NCI-H748 treated with DMSO at 0.1 percent for 48 hours (cell line): ENCODE measurements around the gene ZBTB40.

Experiments used
- DNase-seq: peaks from one replicate; lab custom pipeline; 2025; lab: John Stamatoyannopoulos, UW

Gene ZBTB40

DNA sequence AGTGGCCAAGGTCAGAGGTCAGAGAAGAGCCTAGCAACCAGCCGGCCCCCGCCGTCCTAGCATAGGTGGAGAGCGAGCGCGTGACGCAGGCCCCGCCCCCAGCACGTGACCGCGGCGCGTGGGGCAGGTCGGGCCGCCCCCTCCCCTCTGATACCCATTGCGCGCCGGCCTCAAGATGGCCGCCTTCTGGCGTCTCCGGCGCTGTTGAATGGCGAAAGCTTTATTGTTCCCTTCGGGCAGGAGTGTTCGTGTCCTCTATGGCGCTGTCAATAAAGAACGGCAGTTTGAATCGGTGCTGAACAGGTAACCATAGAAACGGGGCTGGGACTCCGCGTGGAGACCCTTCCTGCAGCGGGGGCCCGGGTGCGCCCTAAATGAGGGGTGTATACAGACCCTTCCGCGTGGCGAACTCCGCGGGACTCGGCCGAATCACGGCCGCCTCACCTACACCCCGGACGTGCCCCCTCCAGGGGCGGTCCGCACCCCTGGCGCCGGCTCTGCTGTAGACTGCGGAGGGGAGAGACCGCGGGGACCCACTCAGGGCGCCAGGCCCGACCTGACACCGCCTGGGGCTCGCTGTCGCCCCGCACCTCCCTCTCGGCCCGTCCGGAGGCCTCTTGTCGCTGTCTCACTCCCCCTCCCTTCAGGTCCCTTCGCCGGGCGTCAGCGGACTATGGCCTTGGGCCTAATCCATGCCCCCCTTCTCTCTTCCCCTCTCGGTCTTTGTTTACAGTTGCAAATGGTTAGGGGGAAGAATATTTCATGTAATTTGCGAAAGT, at the start of gene ZBTB40:
Gene ZBTB40 (plus strand): TSS at position 150 of the 779 bp plus-strand sequence. CDS start 38,098 bp downstream, outside the sequence.
- DNase-seq, result peak; percentile 81

- no peak for DNase-seq
Observed at GRCh38 chr1:22402356-22403053, 49.1 kb upstream of the ZBTB40 start.

GRCh38 chr1:22404486-22404885, 47.2 kb upstream of the ZBTB40 start:
- no peak for DNase-seq

- DNase-seq, result no peak
Observed at GRCh38 chr1:22406722-22407495, 44.7 kb upstream of the ZBTB40 start.

- DNase-seq, result no peak
Observed at GRCh38 chr1:22408230-22408629, 43.4 kb upstream of the ZBTB40 start.

GRCh38 chr1:22410401-22410800, 41.2 kb upstream of the ZBTB40 start:
- DNase-seq, result no peak

DNA sequence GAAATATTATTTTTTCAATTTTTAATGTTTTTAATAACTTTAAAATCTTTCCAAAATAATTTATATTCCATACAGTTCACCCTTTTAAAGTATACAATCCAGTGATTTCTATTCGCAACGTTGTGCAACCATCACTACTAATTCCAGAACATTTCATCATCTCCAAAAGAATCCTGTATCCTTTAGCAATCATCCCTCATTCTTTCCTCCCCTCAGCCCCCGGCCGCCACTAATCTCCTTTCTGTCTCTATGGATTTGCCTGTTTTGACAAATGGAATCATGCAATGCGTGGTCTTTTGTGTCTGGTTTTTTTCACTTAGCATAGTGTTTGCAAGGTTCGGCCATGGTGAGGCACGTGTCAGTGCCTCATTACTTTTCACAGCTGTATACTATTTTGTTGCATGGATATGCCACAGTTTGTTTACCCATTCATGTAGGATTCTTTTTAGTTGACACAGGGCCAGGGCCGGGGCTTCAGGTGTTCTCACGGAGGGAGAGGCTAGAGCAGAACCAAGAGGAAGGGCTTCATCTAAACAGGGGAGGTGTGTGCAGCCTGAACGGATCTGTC, 40.6 kb upstream of the ZBTB40 start:
- DNase-seq, result no peak

- no peak for DNase-seq
Observed at GRCh38 chr1:22411589-22411988, 40.1 kb upstream of the ZBTB40 start.

- no peak for DNase-seq
Observed at GRCh38 chr1:22412932-22413727, 38.5 kb upstream of the ZBTB40 start.

DNA sequence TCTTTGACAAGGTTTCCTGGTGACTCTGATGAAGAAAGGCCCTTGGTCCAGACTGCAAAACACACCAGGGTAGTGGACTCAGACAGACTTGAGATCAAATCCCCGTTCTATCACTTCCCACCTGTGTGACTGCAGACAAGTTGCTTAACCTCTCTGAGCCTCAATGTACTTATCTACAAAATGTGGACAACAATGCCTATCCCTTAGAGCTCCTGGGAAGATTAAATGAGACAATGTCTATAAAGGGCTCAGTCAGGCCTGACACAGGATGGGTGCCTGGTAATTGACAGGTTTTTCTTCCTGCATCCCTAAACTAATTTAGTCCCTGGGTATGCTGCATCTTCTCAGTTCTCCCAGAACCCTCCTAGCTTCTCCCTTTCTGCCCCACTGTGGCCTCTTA, 37.9 kb upstream of the ZBTB40 start:
- DNase-seq, result peak; percentile 21

GRCh38 chr1:22414244-22414751, 37.4 kb upstream of the ZBTB40 start:
- DNase-seq, result peak; percentile 79

DNA sequence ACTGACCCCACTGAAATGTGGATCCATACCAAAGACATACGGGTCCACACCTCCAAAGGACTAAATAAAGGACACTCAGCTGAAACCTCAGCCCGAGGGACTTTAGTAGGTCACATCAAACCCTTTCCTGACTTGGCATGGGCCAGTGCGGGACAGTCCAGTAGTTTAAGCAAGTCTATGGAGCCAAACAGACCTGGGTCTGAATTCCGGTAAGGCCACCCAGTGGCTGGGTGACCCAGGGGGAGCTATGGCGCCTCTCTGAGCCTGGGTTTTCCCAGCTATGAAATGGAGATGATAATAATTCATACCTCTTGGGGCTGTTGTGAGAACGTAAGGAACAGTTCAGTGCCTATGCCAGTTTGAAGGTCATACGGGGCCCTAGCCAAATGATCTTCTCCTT, 36.2 kb upstream of the ZBTB40 start:
- DNase-seq, result no peak

DNA sequence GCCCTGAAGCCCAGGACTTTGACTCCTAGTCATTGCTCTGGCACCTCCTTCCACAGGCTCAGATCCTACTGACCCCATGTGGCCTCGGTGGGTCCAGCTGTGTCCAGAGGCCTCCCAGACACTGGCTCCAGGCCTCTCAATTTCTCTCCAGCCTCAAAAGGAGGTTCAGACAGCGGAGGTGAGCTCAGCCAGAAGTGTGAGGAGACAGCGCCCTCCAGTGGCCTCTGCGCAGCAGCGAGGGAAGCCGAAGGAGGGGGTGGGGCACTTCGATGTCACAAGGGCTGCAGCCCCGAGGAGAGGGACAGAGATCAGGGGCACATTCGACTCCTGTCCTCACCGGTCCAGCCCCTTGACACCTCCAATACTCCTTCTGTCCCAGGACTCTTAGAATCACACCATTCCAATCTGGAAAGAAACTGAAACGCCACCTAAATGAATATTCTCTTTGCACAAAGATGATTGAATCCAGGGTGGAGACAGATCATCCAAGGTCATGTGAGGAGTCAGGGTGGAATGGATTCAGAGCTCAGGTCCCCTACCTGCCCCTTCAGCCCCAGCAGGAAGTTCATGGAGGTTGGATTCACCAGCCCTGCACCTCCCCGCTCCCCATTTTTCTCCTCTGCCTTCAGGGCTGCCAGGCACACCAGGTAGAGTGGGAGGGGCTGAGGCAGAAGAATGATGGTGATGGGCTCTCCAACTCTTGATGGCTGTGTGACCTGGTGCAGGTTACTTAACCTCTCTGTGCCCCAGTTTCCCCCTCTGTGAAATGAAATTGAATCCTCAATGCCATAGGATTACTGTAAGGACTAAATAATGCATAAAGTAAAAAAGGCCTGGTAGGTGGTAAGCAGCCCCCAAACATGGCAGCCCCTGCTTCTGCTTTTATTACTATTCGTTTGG, 34.8 kb upstream of the ZBTB40 start:
- peak; percentile 51 for DNase-seq

DNA sequence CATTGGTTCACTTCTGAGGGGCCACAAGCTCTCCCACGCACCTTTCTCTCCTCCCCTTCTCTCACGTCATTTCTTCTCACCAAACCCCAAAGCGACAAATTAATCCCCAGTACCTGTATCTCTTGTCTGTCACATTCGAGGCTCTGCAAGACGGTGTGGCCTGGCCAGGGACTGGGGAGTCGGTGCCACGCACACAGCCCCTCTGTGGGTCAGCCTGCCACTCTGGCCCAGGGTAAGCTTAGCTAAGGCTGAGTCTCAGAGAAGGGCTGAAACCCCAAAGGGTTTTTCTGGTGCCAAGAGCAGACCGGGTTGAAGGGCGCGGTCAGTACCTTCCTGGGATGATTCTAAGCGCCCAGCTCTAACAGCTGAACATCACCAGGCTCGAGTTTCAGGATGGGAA, 34.2 kb upstream of the ZBTB40 start:
- DNase-seq, result no peak

DNA sequence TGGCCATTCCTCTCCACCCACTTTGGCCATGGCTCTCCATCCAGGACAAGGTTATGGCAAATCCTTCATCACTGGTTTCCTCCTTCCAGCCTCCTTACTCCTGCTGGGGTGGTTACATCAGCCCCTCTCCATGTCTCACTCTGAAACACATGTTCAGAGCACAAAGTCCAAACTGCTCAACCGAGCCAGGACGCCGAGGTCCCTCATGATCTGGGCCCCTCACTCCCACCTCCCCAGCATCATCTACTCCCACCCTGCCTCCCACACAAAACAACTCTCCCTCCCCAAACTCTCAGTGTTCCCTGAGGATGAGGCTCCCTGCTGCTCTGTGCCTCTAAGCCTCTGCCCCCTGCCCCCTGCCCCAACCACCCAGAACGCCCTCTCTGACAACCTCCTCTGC, 33.3 kb upstream of the ZBTB40 start:
- DNase-seq, result no peak

- no peak for DNase-seq
Observed at GRCh38 chr1:22418933-22419382, 32.7 kb upstream of the ZBTB40 start.

DNA sequence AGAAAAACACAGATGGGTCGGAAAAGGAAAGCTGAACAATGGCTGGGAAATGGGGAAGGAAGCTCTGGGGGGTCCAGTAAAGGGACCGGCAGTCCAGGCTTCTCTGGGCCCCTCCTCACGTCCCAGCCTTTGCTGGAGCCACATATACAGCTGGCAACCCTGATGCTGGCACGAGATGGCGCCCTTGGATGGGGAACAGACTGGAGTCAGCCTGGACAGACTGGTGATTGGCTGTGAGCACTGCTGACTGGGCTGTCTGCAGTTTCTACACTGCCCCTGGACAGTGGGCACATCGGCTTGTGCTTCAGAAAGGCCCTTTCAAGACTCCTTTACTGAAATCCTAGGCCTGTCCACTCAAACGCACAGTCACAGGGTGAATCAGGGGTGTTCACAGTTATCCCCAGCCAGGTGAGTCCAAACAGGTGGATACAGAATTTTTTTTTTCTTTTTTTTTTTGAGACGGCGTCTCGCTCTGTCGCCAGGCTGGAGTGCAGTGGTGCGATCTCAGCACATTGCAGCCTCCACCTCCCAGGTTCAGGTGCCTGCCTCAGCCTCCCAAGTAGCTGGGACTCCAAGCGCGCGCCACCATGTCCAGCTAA, 31.1 kb upstream of the ZBTB40 start:
- DNase-seq, result peak; percentile 60

GRCh38 chr1:22426781-22427180, 24.9 kb upstream of the ZBTB40 start:
- DNase-seq, result no peak

DNA sequence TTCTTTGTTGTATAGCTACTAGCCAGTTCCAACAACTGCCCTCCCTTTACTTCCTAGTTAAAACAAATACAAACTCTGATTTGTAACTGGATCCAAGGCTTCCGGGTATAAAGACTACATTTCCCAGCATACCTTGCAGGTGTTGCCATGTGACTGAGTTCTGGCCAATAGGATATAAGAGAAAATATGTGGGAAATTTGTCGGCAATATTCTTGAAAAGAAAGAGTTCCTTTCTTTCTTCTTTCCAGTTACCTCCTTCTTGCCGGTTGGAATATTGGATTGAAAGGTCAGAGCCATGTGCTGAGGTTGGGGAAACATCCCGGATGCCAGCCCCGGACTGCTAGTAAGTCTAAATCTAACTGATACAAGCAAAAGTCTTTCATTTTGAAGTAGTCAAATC, 23.0 kb upstream of the ZBTB40 start:
- no peak for DNase-seq

- no peak for DNase-seq
Observed at GRCh38 chr1:22431965-22432364, 19.7 kb upstream of the ZBTB40 start.
